ENCODE data around the gene PPP3CA.

The PPP3CA gene

GRCh38 chr4:101307899-101308298 is 39.4 kb downstream of the PPP3CA start:
- H3K27ac Mint-ChIP-seq: no peak overlapping the region
- H3K4me3 Mint-ChIP-seq: no peak overlapping the region
- no peaks in the 10 kb centered on the region for H3K27me3 Mint-ChIP-seq
- peaks cover 43% of the 10 kb centered on the region for H3K4me1 Mint-ChIP-seq (ENCODE audit: low read depth)
- peaks cover 2% of the 10 kb centered on the region for H3K36me3 Mint-ChIP-seq
- H3K9me3 Mint-ChIP-seq (ENCODE audit: low read depth): no peaks in the 10 kb centered on the region

GRCh38 chr4:101306764-101307615 is 40.3 kb downstream of the PPP3CA start:
- Mint-ChIP-seq H3K36me3 (peaks cover 2% of the 10 kb centered on the region), H3K4me1 (ENCODE audit: low read depth) (peaks cover 43% of the 10 kb centered on the region), H3K9me3 (ENCODE audit: low read depth) (no peaks in the 10 kb centered on the region), H3K4me3 (peak overlapping the region; percentile 27), H3K27me3 (no peaks in the 10 kb centered on the region), H3K27ac (no peak overlapping the region)

- Mint-ChIP-seq H3K4me1 (ENCODE audit: low read depth) (peaks cover 39% of the 10 kb centered on the region), H3K27ac (peak overlapping the region; percentile 42), H3K36me3 (no peaks in the 10 kb centered on the region), H3K9me3 (ENCODE audit: low read depth) (no peaks in the 10 kb centered on the region), H3K27me3 (no peaks in the 10 kb centered on the region), H3K4me3 (peak overlapping the region; percentile 27)
These were observed 41.1 kb downstream of the PPP3CA start for GRCh38 chr4:101306225-101306624.

- Mint-ChIP-seq H3K36me3 (no peaks in the 10 kb centered on the region), H3K27me3 (no peaks in the 10 kb centered on the region), H3K4me3 (no peak overlapping the region), H3K9me3 (ENCODE audit: low read depth) (no peaks in the 10 kb centered on the region), H3K4me1 (ENCODE audit: low read depth) (peaks cover 35% of the 10 kb centered on the region), H3K27ac (no peak overlapping the region)
These were observed 42.4 kb downstream of the PPP3CA start for GRCh38 chr4:101304916-101305315.

- Mint-ChIP-seq H3K4me1 (ENCODE audit: low read depth) (peaks cover 6% of the 10 kb centered on the region), H3K36me3 (no peaks in the 10 kb centered on the region), H3K4me3 (no peak overlapping the region), H3K27me3 (no peaks in the 10 kb centered on the region), H3K9me3 (ENCODE audit: low read depth) (no peaks in the 10 kb centered on the region), H3K27ac (no peak overlapping the region)
These were observed 47.3 kb downstream of the PPP3CA start for GRCh38 chr4:101299899-101300540.

GRCh38 chr4:101299021-101299420 is 48.3 kb downstream of the PPP3CA start:
- no peaks in the 10 kb centered on the region for H3K36me3 Mint-ChIP-seq
- no peaks in the 10 kb centered on the region for H3K27me3 Mint-ChIP-seq
- H3K4me3 Mint-ChIP-seq: no peak overlapping the region
- H3K9me3 Mint-ChIP-seq (ENCODE audit: low read depth): no peaks in the 10 kb centered on the region
- peaks cover 2% of the 10 kb centered on the region for H3K4me1 Mint-ChIP-seq (ENCODE audit: low read depth)
- no peak overlapping the region for H3K27ac Mint-ChIP-seq

- H3K4me1 Mint-ChIP-seq (ENCODE audit: low read depth): peaks cover 7% of the 10 kb centered on the region
- H3K36me3 Mint-ChIP-seq: peaks cover 6% of the 10 kb centered on the region
- H3K27me3 Mint-ChIP-seq: no peaks in the 10 kb centered on the region
- no peaks in the 10 kb centered on the region for H3K9me3 Mint-ChIP-seq (ENCODE audit: low read depth)
- no peak overlapping the region for H3K27ac Mint-ChIP-seq
- H3K4me3 Mint-ChIP-seq: no peak overlapping the region
These were observed 51.6 kb downstream of the PPP3CA start for GRCh38 chr4:101295691-101296090.

- Mint-ChIP-seq H3K27ac (no peak overlapping the region), H3K4me1 (ENCODE audit: low read depth) (peaks cover 12% of the 10 kb centered on the region)
These were observed 52.7 kb downstream of the PPP3CA start for GRCh38 chr4:101294597-101294996.

GRCh38 chr4:101292901-101293300 is 54.4 kb downstream of the PPP3CA start:
- no peak overlapping the region for H3K4me3 Mint-ChIP-seq
- H3K9me3 Mint-ChIP-seq (ENCODE audit: low read depth): no peaks in the 10 kb centered on the region
- peaks cover 20% of the 10 kb centered on the region for H3K4me1 Mint-ChIP-seq (ENCODE audit: low read depth)
- H3K36me3 Mint-ChIP-seq: peaks cover 6% of the 10 kb centered on the region
- no peaks in the 10 kb centered on the region for H3K27me3 Mint-ChIP-seq
- no peak overlapping the region for H3K27ac Mint-ChIP-seq

More at GRCh38 chr4:101294597-101294996, 52.7 kb downstream of the PPP3CA start:
- Mint-ChIP-seq H3K4me3 (no peak overlapping the region), H3K36me3 (peaks cover 6% of the 10 kb centered on the region), H3K27me3 (no peaks in the 10 kb centered on the region), H3K9me3 (ENCODE audit: low read depth) (no peaks in the 10 kb centered on the region)

GRCh38 chr4:101292214-101292613 is 55.1 kb downstream of the PPP3CA start:
- Mint-ChIP-seq H3K36me3 (peaks cover 6% of the 10 kb centered on the region), H3K4me3 (no peak overlapping the region), H3K27me3 (no peaks in the 10 kb centered on the region), H3K27ac (no peak overlapping the region), H3K4me1 (ENCODE audit: low read depth) (peaks cover 26% of the 10 kb centered on the region), H3K9me3 (ENCODE audit: low read depth) (no peaks in the 10 kb centered on the region)

GRCh38 chr4:101291198-101291597 is 56.1 kb downstream of the PPP3CA start:
- H3K27me3 Mint-ChIP-seq: no peaks in the 10 kb centered on the region
- peaks cover 6% of the 10 kb centered on the region for H3K36me3 Mint-ChIP-seq
- H3K4me3 Mint-ChIP-seq: no peak overlapping the region
- H3K4me1 Mint-ChIP-seq (ENCODE audit: low read depth): peaks cover 27% of the 10 kb centered on the region
- H3K9me3 Mint-ChIP-seq (ENCODE audit: low read depth): no peaks in the 10 kb centered on the region
- no peak overlapping the region for H3K27ac Mint-ChIP-seq

- Mint-ChIP-seq H3K36me3 (peaks cover 6% of the 10 kb centered on the region), H3K27me3 (no peaks in the 10 kb centered on the region), H3K27ac (no peak overlapping the region), H3K9me3 (ENCODE audit: low read depth) (no peaks in the 10 kb centered on the region), H3K4me3 (no peak overlapping the region), H3K4me1 (ENCODE audit: low read depth) (peaks cover 28% of the 10 kb centered on the region)
These were observed 56.7 kb downstream of the PPP3CA start for GRCh38 chr4:101290654-101291053.

- H3K27me3 Mint-ChIP-seq: no peaks in the 10 kb centered on the region
- H3K27ac Mint-ChIP-seq: no peak overlapping the region
- no peaks in the 10 kb centered on the region for H3K9me3 Mint-ChIP-seq (ENCODE audit: low read depth)
- H3K4me1 Mint-ChIP-seq (ENCODE audit: low read depth): peaks cover 36% of the 10 kb centered on the region
- H3K4me3 Mint-ChIP-seq: no peak overlapping the region
- peaks cover 6% of the 10 kb centered on the region for H3K36me3 Mint-ChIP-seq
These were observed 58.0 kb downstream of the PPP3CA start for GRCh38 chr4:101289306-101289705.

- H3K9me3 Mint-ChIP-seq (ENCODE audit: low read depth): no peaks in the 10 kb centered on the region
- peaks cover 37% of the 10 kb centered on the region for H3K4me1 Mint-ChIP-seq (ENCODE audit: low read depth)
- peaks cover 4% of the 10 kb centered on the region for H3K36me3 Mint-ChIP-seq
- H3K4me3 Mint-ChIP-seq: no peak overlapping the region
- no peak overlapping the region for H3K27ac Mint-ChIP-seq
- H3K27me3 Mint-ChIP-seq: no peaks in the 10 kb centered on the region
These were observed 58.8 kb downstream of the PPP3CA start for GRCh38 chr4:101288365-101289145.

GRCh38 chr4:101287324-101287723 is 60.0 kb downstream of the PPP3CA start:
- H3K27me3 Mint-ChIP-seq: no peaks in the 10 kb centered on the region
- no peaks in the 10 kb centered on the region for H3K36me3 Mint-ChIP-seq
- no peaks in the 10 kb centered on the region for H3K9me3 Mint-ChIP-seq (ENCODE audit: low read depth)
- no peak overlapping the region for H3K4me3 Mint-ChIP-seq
- peak overlapping the region; percentile 6 for H3K27ac Mint-ChIP-seq
- H3K4me1 Mint-ChIP-seq (ENCODE audit: low read depth): peaks cover 49% of the 10 kb centered on the region
